HG03342 (cell line): ENCODE measurements around the gene CRYBG1.

Source experiments
- ATAC-seq: cut with Tn5 transposase; IDR thresholded peaks from one replicate; pipeline ENCODE4 v1.9.1; 2021; ENCODE audit warnings: mild to moderate bottlenecking, moderate library complexity; ENCODE audit not compliant: unreplicated experiment

Gene CRYBG1

DNA sequence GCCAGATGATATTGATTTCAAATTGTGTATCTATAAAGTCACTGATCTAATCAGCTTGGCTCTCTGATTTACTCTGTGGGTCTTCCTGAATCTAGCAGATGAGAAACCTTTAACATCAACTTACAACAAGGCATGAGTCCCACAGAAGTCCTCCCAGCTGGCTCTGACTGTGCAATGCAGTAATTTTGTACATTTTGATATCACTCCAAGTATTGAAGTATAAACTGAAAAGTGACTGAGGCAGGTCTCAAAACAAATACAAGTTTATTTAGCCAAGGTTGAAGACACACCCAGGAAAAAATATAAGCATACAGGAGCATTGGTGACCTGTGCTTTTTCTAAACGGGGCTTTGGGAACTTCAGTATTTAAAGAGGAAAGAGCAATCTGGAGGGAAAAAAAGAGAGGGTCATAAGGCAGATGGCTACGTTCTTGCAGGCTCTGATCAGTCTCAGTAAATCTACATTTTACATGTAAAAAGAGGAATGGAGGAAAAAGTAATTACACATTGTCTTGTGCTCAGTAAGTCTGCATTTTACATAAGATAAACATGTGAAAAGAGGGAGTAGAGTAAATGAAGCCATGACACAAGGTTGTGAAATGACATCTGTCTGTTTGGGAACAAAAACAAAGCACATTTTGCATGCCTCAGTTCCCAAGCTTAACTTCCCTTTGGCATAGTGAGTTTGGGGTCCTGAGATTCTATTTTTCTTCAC, 59.5 kb downstream of the CRYBG1 start:
- no peak for ATAC-seq

DNA sequence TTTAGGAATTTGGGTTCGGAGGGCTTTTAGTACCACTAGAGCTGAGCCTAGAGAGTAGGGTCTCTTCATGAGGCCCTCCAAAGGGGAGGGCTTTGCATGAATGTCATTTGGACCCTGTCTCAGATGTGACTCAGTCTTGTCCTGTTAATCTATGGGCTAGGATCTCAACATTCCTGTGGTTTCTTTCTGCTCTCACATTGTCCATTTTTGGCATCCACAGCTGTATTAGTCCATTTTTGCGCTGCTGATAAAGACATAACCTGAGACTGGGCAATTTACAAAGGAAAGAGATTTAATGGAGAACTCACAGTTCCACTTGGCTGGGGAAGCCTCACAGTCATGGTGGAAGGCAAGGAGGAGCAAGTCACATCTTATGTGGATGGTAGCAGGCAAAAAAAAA, 61.0 kb downstream of the CRYBG1 start:
- ATAC-seq = no peak

DNA sequence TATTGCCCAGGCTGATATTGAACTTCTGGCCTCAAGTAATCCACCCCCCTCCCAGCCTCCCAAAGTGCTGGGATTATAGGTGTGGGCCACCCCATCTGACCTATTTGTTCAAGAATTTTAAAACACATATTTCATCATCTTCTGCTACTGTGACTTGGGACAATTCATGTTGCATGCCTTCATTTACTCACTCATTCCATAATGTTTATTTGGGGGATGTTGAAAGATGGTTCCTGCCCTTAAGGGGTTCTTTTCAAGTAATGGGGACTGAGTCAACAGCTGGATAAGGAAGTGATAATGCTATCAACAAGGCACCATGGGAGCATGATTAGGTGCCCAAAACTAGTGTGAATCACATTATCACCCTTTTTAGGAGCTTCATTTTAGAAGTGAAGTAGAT, 62.0 kb downstream of the CRYBG1 start:
- ATAC-seq = no peak

DNA sequence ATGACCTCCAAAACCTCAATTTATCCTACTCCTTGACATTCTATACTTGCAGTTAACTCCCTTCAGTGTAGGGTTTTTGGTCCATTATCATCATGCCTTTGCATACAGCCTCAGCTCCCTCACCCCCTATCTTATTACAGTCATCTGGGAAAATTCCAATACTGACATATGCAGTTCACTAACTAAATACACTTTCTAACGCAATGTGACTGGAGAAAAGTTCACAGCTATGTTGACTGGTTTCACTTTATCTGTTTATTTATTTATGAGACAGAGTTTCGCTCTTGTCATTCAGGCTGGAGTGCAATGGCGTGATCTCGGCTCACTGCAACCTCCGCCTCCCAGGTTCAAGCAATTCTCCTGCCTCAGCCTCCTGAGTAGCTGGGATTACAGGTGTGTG, 64.9 kb downstream of the CRYBG1 start:
- no peak for ATAC-seq

DNA sequence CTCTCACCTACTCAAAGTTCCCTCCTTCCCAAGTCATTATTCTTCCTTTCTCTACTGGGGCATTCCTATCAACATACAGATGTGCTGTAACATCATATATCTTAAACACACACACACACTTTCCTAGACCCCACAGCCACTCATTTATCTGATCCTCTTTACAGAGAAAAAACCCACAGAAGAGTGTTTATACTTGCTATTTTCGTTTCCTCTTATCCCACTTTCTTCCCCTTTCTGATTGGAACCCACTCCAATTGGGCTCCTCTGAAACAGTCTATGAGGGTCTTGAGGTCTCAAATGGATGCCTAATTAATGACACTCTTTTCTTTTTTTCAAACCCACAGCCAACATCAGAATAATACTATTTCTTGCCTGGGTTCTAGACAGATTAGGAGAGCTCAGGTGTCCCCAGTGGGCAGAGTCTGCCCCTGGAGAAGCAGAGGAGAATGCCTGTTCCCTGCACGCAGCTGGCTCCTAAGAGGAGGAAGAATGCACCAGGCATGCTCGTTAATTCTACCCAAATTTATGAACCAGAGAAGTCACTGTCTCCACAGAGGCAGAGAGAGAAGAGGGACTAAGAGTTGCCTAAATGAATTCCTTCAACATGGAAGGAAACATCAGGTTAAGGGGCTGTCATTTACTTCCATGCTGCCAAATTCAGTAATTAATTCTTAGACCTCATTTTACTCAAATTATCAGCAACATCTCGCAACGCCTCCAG, 65.9 kb downstream of the CRYBG1 start:
- no peak for ATAC-seq

DNA sequence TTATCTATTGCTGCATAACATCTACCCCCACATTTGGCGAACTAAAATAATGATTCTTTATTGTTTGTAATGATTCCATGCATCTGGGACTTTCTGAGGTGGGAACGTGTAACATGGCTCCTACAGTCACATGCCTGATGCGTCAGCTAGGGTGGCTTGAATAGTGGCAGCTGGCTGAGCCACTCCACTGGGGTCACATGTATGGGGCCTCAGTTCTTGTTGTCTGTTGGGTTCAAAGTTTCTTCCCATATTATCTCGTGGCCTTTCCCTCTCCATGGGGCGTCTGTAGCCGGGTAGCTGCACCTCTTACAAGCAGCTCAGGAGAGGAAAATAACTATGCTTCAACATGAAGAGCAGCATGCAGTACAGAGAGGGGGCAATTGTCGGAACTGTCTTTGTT, 69.9 kb downstream of the CRYBG1 start:
- no peak for ATAC-seq

DNA sequence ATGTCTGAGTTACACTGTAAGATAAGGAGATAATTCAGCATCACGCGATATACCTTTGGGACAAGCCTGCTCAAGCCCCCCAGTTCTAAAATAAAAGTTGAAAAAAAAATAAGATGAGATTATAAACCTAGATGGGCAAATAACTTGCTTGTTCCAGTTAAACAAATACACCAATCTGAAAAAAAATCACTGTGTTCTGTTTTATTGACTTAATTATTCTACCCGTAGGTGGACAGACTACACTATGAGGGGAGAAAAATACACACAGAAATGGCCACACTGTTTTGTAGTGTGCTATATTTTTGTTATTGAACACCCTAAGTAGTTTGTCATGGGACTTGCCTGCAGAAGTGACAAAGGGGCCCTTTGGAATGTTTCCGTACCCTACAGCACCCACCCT, 70.9 kb downstream of the CRYBG1 start:
- ATAC-seq = no peak

DNA sequence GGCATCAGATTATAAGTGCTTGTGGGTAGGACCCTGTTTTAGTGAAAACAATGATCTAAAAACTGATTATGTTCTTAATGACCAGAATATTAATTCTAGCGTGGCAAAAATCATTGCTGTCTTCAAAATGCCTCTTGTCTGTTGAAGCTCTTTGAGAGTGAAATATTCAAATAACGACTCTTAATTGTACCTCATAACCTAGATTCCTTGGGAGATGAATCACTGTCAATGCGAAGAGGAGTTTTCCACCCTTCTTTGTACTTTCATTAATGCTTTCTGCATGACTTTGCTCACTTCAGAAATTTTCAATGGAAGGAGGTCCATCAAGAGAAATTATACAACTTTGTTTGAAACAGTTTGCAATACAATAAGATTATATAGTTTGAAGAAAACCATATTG, 71.5 kb downstream of the CRYBG1 start:
- no peak for ATAC-seq

DNA sequence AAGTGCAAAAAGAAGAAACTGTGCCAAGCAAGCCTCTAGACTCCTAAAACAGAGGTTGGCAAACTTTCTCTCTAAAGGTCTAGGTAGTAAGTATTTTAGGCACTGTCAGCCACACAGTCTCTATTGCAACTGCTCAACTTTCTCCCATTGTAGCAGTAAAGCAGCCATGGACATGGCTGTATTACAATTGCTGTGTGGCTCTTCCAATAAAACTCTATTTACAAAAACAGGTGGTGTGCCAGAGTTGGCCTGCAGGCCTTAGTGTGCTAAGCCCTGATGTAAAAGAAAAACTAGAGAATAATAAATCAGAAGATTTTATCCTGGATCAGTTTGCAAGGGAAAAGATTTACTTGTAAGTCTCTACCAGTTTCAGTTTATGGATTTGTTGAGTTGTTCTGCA, 74.0 kb downstream of the CRYBG1 start:
- ATAC-seq = no peak

DNA sequence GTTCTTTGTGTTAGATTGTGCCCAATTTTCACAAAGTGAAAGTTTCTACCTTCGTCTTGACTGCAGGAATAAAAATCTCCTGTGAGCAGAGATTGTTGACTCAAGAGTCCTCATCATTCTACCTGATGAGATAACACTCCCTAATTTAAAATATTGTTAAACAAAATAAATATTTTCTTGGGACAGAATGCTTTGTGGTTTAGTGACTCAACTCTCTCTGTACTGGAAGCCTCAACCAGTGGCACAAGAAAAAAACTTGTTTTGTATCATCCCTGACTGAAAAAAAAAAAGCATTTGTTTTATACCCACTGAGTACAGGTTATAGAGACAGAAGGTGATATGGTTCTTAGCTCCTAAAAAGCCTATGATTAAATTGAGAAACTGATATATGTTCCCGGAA, 78.9 kb downstream of the CRYBG1 start:
- no peak for ATAC-seq

DNA sequence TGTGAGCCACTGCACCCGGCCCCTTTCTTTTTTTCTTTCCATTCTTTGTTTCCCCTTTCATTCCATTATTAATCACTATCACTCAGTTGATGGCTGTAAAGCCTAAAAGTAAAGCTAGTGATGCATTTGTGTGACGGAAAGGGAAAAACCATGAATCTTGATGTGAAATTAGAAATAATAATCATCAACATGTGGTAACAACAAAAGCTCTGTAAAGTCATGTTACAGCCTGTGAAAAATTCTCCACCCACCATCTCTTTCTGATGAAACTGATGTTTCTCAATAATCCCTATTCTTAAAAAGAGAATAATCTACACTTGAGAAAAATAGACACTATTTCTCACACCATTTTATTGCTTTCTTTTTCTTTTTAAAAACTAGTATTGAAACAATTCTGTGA, 80.0 kb downstream of the CRYBG1 start:
- ATAC-seq = no peak

DNA sequence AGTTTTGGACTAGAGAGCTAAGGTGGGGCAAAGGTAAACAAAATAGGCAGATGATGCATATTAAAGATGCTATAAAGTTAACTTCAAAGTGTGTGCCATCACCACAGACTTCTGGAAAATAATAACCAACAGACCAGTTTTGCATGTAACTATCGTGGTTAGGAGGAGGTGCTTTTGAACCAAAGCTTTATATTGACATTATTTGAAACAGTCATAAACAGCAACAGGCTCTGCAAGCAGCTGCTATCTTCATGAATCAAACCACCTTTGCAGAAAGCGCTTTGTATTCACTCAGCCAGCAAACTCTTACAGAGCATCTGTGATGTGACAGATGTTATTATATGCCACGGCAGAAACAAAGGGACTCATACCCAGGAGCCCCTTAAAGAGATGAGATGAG, 81.9 kb downstream of the CRYBG1 start:
- ATAC-seq = no peak

DNA sequence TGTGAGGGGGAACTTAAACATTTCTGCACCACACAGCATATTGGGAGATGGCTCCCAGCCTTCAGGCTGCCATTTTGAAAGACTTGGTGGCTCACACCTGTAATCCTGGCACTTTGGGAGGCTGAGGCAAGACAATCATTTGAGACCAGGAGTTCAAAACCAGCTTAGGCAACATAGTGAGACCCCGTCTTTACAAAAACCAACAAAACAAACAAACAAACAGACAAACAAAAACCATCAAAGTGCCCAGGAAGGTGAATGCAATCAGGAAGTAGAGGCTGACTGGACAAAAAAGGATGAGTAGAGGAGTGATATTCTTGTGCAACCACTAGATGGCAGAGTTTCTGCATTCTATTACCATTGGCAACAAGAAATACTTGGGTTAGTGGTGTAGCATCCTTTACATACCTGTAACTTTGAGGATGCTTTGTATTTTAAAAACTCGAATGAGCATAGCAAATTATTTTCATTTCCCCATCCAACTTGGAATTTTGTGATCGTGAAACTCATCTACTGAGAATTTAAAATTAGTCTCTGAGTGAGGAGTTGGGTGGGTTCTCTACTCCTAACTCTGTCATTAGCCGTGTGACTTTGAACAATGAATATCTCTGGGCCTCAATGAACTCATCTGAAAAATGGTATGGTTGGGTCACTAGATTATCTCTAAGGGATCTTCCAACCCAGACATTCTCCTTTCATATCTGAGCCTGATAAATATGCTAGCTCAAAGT, 84.4 kb downstream of the CRYBG1 start:
- peak; percentile 65 for ATAC-seq

DNA sequence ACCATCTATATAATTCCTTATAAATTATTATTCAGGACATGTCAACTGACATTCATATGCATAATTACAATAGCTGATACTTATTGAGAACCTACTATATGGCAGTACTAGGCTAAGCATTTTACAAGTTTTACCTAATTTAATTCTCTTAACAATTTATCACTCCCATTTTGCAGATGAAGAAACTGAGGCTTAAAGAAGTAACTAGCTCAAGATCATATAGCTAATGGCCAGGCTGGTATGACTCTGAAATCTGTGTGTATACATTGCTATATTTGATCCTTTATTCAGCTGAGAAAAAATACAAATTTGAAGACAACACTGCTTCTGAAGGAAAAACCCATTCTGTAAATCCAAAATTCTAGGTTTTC, 85.0 kb downstream of the CRYBG1 start:
- no peak for ATAC-seq

DNA sequence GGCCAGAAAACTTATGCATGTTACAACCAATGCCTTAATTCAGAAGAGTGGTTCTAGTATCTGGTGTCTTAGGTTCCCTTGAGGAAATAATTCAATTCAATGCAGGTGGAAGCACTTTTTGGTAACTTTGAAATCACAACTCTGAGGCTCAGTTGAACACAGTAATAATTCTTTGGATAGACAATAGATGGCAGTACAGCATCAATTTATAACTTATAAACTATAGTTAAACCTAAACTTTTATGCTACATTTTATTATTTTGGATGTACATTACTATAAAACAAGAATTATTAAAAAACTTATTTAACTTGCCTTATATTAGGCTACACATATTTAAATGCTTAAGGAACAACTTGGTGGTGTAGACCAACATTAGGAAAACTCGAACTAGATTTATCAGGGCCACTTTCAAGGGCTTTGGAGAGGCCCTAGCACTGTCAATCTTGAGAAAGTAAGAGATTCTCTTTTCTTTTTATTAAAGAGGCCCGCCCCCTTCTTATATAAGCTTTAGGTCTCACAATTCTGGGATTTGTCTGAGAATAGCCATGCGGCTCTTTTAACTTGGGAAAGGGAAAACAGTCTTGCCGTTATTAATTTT, 85.9 kb downstream of the CRYBG1 start:
- ATAC-seq = no peak

DNA sequence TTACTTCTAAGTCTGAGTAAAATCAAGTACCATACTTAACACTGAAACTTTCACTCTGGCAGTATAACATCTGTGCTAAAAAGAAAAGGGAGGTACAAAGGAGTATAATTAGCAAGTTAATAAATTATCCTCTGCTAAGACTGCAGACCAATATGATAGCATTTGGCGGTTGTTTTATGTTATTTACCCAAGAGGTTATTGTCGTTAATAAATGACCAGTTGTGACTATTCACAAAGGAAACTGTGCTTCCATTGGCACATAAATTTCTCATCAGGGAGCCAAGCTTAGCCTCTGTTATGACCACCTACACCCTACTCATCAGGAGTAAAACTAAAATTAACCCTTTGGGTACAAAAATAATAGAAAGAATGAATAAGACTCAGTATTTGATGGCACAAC, 86.5 kb downstream of the CRYBG1 start:
- ATAC-seq = no peak

DNA sequence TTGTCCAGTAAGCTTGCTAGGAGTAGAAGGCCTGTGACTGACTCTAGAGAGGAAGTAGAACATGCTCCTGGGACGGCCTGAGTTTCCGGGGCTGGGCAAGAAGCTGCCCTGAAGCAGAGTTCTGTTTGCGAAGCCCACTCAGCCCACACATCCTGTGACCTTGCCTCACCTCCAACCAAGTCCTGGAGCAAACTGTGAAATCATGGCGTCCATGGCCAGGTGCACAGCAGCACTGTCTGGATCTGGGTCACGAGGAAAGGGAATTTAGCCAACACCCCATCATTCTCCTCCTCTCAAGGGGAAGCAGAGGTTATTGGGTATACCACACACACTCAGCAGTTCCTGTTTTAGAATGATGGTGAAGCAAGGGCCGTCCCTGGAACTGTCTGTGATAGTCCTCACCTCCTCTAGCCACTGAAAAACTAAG, 87.5 kb downstream of the CRYBG1 start:
- ATAC-seq = peak; percentile 50

DNA sequence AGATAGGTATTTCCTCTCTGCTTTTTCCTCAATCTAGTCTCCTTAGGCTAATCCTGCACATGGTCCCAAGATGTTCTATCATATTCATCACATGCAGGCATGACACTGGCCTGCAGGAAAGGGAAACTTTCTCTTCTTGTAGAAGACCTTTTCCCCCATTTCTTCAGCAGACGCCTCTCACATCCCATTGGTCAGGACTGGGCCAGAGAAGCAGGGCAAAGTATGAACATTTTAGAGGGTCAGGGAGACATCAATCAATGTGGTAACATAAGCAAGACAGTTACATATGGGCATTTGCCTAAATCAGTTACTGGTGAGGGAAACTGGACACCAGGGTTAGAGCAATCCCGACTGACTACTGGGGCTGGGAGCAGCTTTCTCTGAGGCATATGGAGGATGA, 90.1 kb downstream of the CRYBG1 start:
- ATAC-seq = no peak

DNA sequence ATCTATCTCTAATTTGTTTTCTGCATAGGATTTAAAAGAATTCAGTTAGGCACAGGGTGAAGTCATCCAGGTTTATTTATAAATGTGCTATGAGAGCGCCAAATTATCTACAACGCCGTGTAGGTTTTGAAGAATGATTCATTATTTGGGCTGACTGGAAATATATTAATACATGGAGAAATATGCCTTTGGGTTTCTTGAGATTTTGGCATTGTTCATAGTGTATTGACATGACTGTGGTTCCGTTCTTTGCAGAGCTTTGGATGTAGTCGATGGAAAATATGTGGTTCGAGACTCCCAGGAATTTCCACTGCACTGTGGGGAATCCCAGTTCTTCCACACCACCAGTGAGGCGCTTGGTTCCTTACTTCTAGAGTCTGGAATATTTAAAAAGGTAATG, 90.9 kb downstream of the CRYBG1 start:
- ATAC-seq = no peak

DNA sequence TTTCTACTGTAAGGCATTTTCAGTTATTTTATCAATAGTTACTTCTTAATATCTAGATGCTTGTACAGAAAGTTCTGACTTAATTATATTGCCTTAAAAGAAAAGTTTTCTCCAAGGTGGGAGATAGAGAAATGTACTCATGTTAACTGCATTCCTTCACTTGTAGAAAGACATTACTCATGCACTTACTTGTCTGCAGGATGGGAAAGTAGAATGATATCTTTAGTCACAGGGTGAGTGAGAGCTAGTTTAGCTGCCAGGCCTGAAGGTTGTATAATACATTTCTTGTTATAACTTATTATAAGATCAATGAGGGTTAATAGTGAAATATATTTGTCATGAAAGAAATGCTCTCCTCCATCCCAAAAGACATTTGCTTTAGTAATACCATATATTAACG, 92.1 kb downstream of the CRYBG1 start:
- no peak for ATAC-seq

DNA sequence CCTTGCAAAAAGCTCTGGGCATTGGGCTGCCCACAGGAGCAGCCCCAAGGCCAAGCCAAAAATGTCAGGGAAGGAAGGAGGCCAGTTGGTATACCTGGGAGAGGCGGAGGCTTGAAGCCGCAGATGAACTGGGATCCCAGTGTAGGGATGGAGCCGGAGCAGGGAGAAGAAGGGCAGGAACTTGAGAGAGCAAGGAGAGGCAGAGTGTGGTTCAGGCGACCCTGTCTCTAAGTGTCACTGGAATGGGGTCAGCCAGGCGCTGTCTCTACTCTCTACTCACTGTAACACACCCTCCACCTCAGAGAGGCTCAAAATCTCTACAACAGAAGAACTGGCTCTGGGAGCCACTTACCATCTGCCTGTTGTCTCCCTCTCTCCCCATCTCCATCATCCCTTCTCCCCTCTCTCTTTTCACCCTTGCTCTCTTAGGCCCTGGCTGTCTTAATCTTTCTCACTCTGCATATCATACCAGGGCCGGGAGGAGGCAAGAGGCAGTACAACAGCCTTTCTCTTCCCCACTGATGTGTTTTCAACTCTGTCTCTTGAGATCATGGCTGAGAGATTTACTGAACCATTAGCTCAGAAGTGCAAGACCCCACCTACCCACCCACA, 93.3 kb downstream of the CRYBG1 start:
- ATAC-seq = no peak
